K562 (cell line): ENCODE data around the gene DOCK3.

Source experiments
- ATF6 ChIP-seq: sonication (generic); formaldehyde crosslinking; IDR thresholded peaks from 2 replicates; pipeline ENCODE4 v1.4.0; 2020; ENCODE audit warnings: mild to moderate bottlenecking, missing genetic modification reagents
- CTCF ChIP-seq, 3 experiments: IDR thresholded peaks in 2 of 3; conservative IDR thresholded peaks in 1 of 3; 2 replicates each; pipeline ENCODE4 v1.5.1; 2011 to 2012; ENCODE audit warnings: low read length in 3 of 3, mild to moderate bottlenecking in 3 of 3, control low read depth in 2 of 3, improper control_type of control experiment in 1 of 3, inconsistent platforms in 1 of 3, low read depth in 1 of 3, mixed read lengths in 1 of 3, moderate library complexity in 1 of 3; ENCODE audit not compliant: insufficient read depth in 2 of 3
- HNRNPK ChIP-seq: fragments of 200-400 bp; formaldehyde crosslinking; IDR thresholded peaks from one replicate; pipeline ENCODE4 v1.6.1; 2018; ENCODE audit warnings: mild to moderate bottlenecking, low read depth, low read length; ENCODE audit not compliant: poor library complexity, severe bottlenecking
- PCBP1 ChIP-seq: fragments of 200-400 bp; formaldehyde crosslinking; IDR thresholded peaks from 2 replicates; pipeline ENCODE4 v1.6.1; 2018; ENCODE audit warnings: mild to moderate bottlenecking, low read depth, low read length; ENCODE audit not compliant: poor library complexity, severe bottlenecking
- RBM15 ChIP-seq: fragments of 200-400 bp; formaldehyde crosslinking; IDR thresholded peaks from 2 replicates; pipeline ENCODE4 v1.6.1; 2018; ENCODE audit warnings: mild to moderate bottlenecking, low read length, moderate library complexity; ENCODE audit not compliant: insufficient read depth
- RNF219 ChIP-seq: fragments of 250-450 bp; sonication (Bioruptor Pico); IDR thresholded peaks from 2 replicates; pipeline ENCODE4 v1.5.0; 2022; ENCODE audit warnings: mild to moderate bottlenecking

- no peak for TF ChIP-seq PCBP1
- TF ChIP-seq ATF6 (CRISPR knock-in tag) = no peak
- no peak for TF ChIP-seq RBM15
- no peak for TF ChIP-seq HNRNPK
- TF ChIP-seq RNF219 = no peak
- TF ChIP-seq CTCF (IDR thresholded peaks at IDR 0.05 in 2 of 3, conservative IDR thresholded peaks at IDR 0.05 in 1 of 3; ENCODE audit: insufficient read depth in 2 of 3, low read depth in 1 of 3, low read length in 3 of 3) = peak; percentile 49 to 74 (median 54); a peak in 5 of 6 replicates
Observed at GRCh38 chr3:51371943-51372557, 697.3 kb downstream of the DOCK3 start.
